GM12878 (cell line): ENCODE measurements around the gene RNLS. TPM values are rescaled to one million over a fixed set of nuclear protein-coding genes. Genes with fewer than 3 reads are reported as not detected.
A peak's percentile ranks its signal among the peaks of the same experiment; 100 is the strongest.

Source experiments
- ATAC-seq: fragments of 200-7000 bp; cut with Tn5 transposase; 3 replicates; pipeline ENCODE4 v1.9.1; 2020; ENCODE audit warnings: mild to moderate bottlenecking, moderate library complexity
- BruUV-seq: library from RNA; stranded (reverse); fragments of 400-500 nt; replicated peaks from 2 replicates; lab custom pipeline; 2021; lab: Mats Ljungman, UMichigan
- CTCF ChIA-PET: fragments of 300-600 bp; sonication (Branson Sonifier 250); formaldehyde crosslinking; extraction: SDS; loops from one replicate; lab custom pipeline; 2021; ENCODE audit warnings: inconsistent platforms; lab: Yijun Ruan, JAX
- POLR2A ChIA-PET: fragments of 350-600 bp; formaldehyde crosslinking; extraction: SDS; loops from one replicate; lab custom pipeline; 2021; ENCODE audit warnings: inconsistent platforms; lab: Charles Lee
- RAD21 ChIA-PET: fragments of 300-600 bp; sonication (Branson Sonifier 250); formaldehyde crosslinking; loops from one replicate; lab custom pipeline; 2023; ENCODE audit warnings: antibody characterized with exemption; ENCODE audit not compliant: unreplicated experiment; lab: Charles Lee
- SMC1A ChIA-PET: fragments of 300-600 bp; sonication (Branson Sonifier 250); formaldehyde crosslinking; loops from one replicate; lab custom pipeline; 2023; ENCODE audit not compliant: unreplicated experiment, uncharacterized antibody; lab: Charles Lee
- DNase-seq: peaks from one replicate; pipeline ENCODE4 v3.0.0-alpha.2; 2011; ENCODE audit warnings: low read depth, low spot score
- FAIRE-seq: peaks from 3 replicates; lab custom pipeline; 2011; peaks lifted over from hg19 to GRCh38; lab: Jason Lieb, UNC
- H2AFZ ChIP-seq: 2 replicates; pipeline ENCODE4 v1.6.0; 2011; ENCODE audit warnings: low read depth, low read length, control low read depth; ENCODE audit not compliant: control insufficient read depth
- H3K27ac ChIP-seq: 2 replicates; pipeline ENCODE4 v1.5.1; 2011; ENCODE audit warnings: control low read depth; ENCODE audit not compliant: control insufficient read depth, insufficient read depth
- H3K27me3 ChIP-seq, 2 experiments: replicated peaks in 1 of 2; 2 replicates each; pipeline versions ENCODE4 v1.6.0 to v1.6.1; 2011; ENCODE audit warnings: low read length in 1 of 2; ENCODE audit not compliant: control insufficient read depth in 2 of 2, insufficient read depth in 2 of 2
- H3K36me3 ChIP-seq, 2 experiments: 2 replicates each; pipeline ENCODE4 v1.5.1; 2011; ENCODE audit warnings: low read length in 1 of 2; ENCODE audit not compliant: control insufficient read depth in 2 of 2, insufficient read depth in 2 of 2
- H3K4me1 ChIP-seq: 2 replicates; pipeline ENCODE4 v1.6.1; 2011; ENCODE audit warnings: mild to moderate bottlenecking, low read length, moderate library complexity, mixed read lengths; ENCODE audit not compliant: control insufficient read depth, insufficient read depth
- H3K4me2 ChIP-seq: 2 replicates; pipeline ENCODE4 v1.6.0; 2011; ENCODE audit warnings: control low read depth; ENCODE audit not compliant: control insufficient read depth, insufficient read depth
- H3K4me3 ChIP-seq: fragments of 200-600 bp; sonication (generic); 2 replicates; pipeline ENCODE4 v1.5.1; 2016
- H3K79me2 ChIP-seq: 2 replicates; pipeline ENCODE4 v1.6.0; 2011; ENCODE audit warnings: low read length; ENCODE audit not compliant: control insufficient read depth, insufficient read depth
- H3K9ac ChIP-seq: 2 replicates; pipeline ENCODE4 v1.8.0; 2011; ENCODE audit warnings: low read length, control low read depth, mixed read lengths; ENCODE audit not compliant: control insufficient read depth, insufficient read depth
- H3K9me3 ChIP-seq: replicated peaks from 3 replicates; pipeline ENCODE4 v1.5.1; 2011; ENCODE audit warnings: mild to moderate bottlenecking, low read length; ENCODE audit not compliant: control insufficient read depth, insufficient read depth
- H4K20me1 ChIP-seq: 2 replicates; pipeline ENCODE4 v1.6.0; 2011; ENCODE audit not compliant: control insufficient read depth, insufficient read depth
- CBX3 ChIP-seq: fragments of 200-600 bp; sonication (generic); IDR thresholded peaks from 2 replicates; pipeline ENCODE4 v1.6.1; 2016; ENCODE audit warnings: low read depth, borderline replicate concordance
- JUNB ChIP-seq: IDR thresholded peaks from 2 replicates; pipeline ENCODE4 v1.6.1; 2016; ENCODE audit warnings: antibody characterized with exemption, mild to moderate bottlenecking
- PML ChIP-seq: IDR thresholded peaks from 2 replicates; pipeline ENCODE4 v1.6.1; 2012; ENCODE audit warnings: low read length, inconsistent platforms
- POLR2AphosphoS2 ChIP-seq: IDR thresholded peaks from 2 replicates; pipeline ENCODE4 v1.6.1; 2011; ENCODE audit warnings: low read depth, mild to moderate bottlenecking, low read length, improper control_type of control experiment, moderate library complexity
- SPI1 ChIP-seq: IDR thresholded peaks from 2 replicates; pipeline ENCODE4 v1.6.1; 2011; ENCODE audit warnings: low read depth, mild to moderate bottlenecking, low read length, moderate library complexity, borderline replicate concordance; ENCODE audit not compliant: insufficient read depth
- ZNF622 ChIP-seq: fragments of 450-650 bp; IDR thresholded peaks from 2 replicates; pipeline ENCODE4 v1.6.1; 2017; ENCODE audit warnings: mild to moderate bottlenecking, inconsistent platforms
- WGBS: methylation state at CpG from one replicate; pipeline ENCODE4 v1.1.6; 2016; ENCODE audit warnings: low lambda C conversion rate; ENCODE audit not compliant: insufficient replicate concordance, insufficient coverage; ENCODE audit errors: missing lambda C conversion rate; 5-methylcytosine and 5-hydroxymethylcytosine counted together
- in situ Hi-C: fragments of 300-500 bp; cut with MboI; formaldehyde crosslinking; loops from 9 replicates; pipeline ENCODE4 v1.14.3; 2018; ENCODE audit warnings: mixed read lengths
- intact Hi-C: fragments of 100-400 bp; cut with micrococcal nuclease; formaldehyde crosslinking; loops from one replicate; pipeline ENCODE4 v1.14.2; 2022; ENCODE audit not compliant: unreplicated experiment
- polyA plus RNA-seq, 11 experiments: library from polyadenylated mRNA; depleted of rRNA in 4 of 11; unstranded in 6 of 11; stranded (reverse) in 5 of 11; fragments of >200 nt; fragmentation: Nextera tagmentation in 4 of 11; fragmentation: Illumina TruSeq in 1 of 11; extraction: Ambion mirVana in 4 of 11; extraction: Trizol in 1 of 11; gene quantifications; 1 replicate in 1 of 11; 2 replicates in 10 of 11; pipeline versions ENCODE4 v1.2.1 to v1.2.3, GENCODE V29; 2011 to 2016; ENCODE audit warnings: inconsistent platforms in 2 of 11, missing spikeins in 2 of 11, low read depth in 1 of 11
- total RNA-seq, 4 experiments: library from RNA; depleted of rRNA in 3 of 4; stranded (reverse); fragments of >200 nt in 3 of 4; fragmentation: Illumina TruSeq in 1 of 4; extraction: Trizol in 1 of 4; gene quantifications; 2 replicates each; pipeline versions ENCODE4 v1.2.1 to v1.2.3, GENCODE V29; 2013 to 2021
- TF ChIP-seq, protein P1 (sequence below): IDR thresholded peaks from 2 replicates; pipeline ENCODE4 v1.6.1; 2012; ENCODE audit warnings: low read length, inconsistent platforms

The RNLS gene
- total and polyA plus RNA-seq, 10 of the 15 experiments (the other 5 are each of a cell fraction or from before 2014, with no cell fraction given), result 3.4 to 6.7 (median 4.6) TPM

DNA sequence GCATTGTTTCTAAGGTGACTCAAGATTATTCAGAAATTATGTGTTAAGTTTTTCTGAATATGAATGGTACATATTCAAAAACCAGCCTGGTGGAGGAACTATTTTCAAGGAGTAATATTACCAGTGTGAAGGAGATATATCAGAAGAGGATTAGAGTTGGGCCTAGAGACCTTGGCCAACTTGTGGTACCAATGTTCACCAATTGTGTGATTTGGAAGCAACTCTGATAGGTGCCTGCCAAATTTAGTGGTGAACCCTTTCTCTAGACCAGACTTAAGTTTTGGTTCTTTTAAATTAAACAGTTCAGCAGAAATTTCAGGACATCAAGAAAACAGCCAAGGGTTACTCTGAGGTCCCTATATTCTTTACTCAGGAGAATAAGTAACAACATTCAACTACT is 88.6 kb downstream of the RNLS start:
- no peaks in the 10 kb centered on the region; the same call in 2 of the 3 replicates for H3K9me3 ChIP-seq
- H3K79me2 ChIP-seq, result no peaks in the 10 kb centered on the region
- no peak for FAIRE-seq
- SMC1A ChIA-PET, result interaction anchor here (0.6 to 2.0 kb wide), 3 partner anchors 9 to 107 kb away, joined by 3 to 6 read pairs (median 3); no protein-coding TSS in a partner anchor
- TF ChIP-seq POLR2AphosphoS2 (no peak), PML (no peak), JUNB (0 out of 2 replicates have a peak, but pooled peaks have one; percentile 1), CBX3 (no peak)
- intact Hi-C loops (no loop called here), in situ Hi-C loops (no loop called here)
- no peaks in the 10 kb centered on the region for H4K20me1 ChIP-seq
- RAD21 ChIA-PET, result no interaction called here
- H2AFZ ChIP-seq, result no peak overlapping the region
- no peak overlapping the region for H3K9ac ChIP-seq
- no peak overlapping the region for H3K4me2 ChIP-seq
- no peaks in the 10 kb centered on the region for H3K36me3 ChIP-seq
- CTCF ChIA-PET, result no interaction called here
- H3K4me3 ChIP-seq, result no peak overlapping the region
- H3K4me1 ChIP-seq, result 0 out of 2 replicates have a peak, but pooled peaks cover 4% of the 10 kb centered on the region
- no TSS peak for BruUV-seq
- no peaks in the 10 kb centered on the region for H3K27me3 ChIP-seq
- H3K27ac ChIP-seq, result no peak overlapping the region
- no peak for ATAC-seq
- DNase-seq, result no peak
- POLR2A ChIA-PET, result interaction anchor here (0.6 kb wide), 1 partner anchor 656 kb away, joined by 6 read pairs; no protein-coding TSS in a partner anchor

DNA sequence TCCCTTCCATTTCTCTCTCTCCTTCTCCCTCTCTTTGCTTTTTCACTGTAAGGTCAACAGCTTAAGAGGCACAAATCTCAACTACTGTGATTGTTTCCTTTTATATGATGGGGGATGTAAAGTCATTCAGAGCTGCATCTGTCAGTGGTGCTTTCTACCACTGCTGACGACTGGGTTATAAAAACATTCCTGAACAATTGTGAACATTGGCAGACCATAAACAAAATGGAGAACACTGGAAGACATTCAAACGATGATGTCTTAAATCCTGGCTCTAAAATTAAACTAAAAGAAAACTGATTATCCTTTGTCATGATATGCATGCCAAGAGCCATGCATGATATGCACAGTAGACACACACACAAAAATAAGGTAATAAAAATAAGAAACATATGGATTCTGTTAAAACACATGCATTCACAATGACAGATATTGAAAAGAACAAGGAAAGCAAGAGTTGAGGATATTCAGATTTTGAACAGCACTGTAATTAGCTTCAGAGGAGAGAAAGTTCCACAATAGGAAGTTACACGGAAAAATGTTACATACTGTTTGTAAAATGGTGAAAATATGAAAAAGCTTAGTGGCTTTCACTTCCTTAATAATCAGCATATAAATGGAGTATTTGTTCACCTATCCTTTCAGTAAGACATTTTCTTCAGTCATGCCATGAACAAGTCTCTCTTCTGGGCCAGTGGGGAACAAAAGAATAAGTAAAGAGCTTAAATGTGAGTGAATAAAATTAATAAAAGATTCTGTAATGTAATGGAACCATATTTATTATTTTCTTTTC is 89.2 kb downstream of the RNLS start:
- in situ Hi-C loops, result no loop called here

More for the DNA sequence above, 89.2 kb downstream of the RNLS start:
- Histone ChIP-seq H3K27ac (no peak overlapping the region), H3K4me1 (0 out of 2 replicates have a peak, but pooled peaks cover 4% of the 10 kb centered on the region), H3K27me3 (no peaks in the 10 kb centered on the region), H4K20me1 (no peaks in the 10 kb centered on the region), H3K4me3 (no peak overlapping the region), H3K79me2 (no peaks in the 10 kb centered on the region), H2AFZ (no peak overlapping the region), H3K9ac (no peak overlapping the region), H3K9me3 (no peaks in the 10 kb centered on the region; the same call in 2 of the 3 replicates), H3K36me3 (no peaks in the 10 kb centered on the region), H3K4me2 (no peak overlapping the region)
- WGBS, result 61% methylated on average over 3 of the region's 3 CpGs
- ChIA-PET SMC1A (interaction anchor here (0.6 to 2.0 kb wide), 4 partner anchors 9 to 107 kb away, joined by 3 to 6 read pairs (median 3); no protein-coding TSS in a partner anchor), RAD21 (no interaction called here), POLR2A (interaction anchor here (0.6 to 0.8 kb wide), 2 partner anchors 13 to 655 kb away, joined by 3 to 6 read pairs; no protein-coding TSS in a partner anchor), CTCF (no interaction called here)
- TF ChIP-seq JUNB (0 out of 2 replicates have a peak, but pooled peaks have one; percentile 6), ZNF622 (no peak), SPI1 (peak; percentile 75)
- TF ChIP-seq, protein P1, sequence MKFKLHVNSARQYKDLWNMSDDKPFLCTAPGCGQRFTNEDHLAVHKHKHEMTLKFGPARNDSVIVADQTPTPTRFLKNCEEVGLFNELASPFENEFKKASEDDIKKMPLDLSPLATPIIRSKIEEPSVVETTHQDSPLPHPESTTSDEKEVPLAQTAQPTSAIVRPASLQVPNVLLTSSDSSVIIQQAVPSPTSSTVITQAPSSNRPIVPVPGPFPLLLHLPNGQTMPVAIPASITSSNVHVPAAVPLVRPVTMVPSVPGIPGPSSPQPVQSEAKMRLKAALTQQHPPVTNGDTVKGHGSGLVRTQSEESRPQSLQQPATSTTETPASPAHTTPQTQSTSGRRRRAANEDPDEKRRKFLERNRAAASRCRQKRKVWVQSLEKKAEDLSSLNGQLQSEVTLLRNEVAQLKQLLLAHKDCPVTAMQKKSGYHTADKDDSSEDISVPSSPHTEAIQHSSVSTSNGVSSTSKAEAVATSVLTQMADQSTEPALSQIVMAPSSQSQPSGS, result 0 out of 2 replicates have a peak, but pooled peaks have one; percentile 35
- DNase-seq, result no peak
- intact Hi-C loops, result no loop called here
- BruUV-seq, result no TSS peak
- peak; percentile 60 for ATAC-seq
- FAIRE-seq, result peak; percentile 23
